GM18519 (cell line): ENCODE results near the gene LXN.
"Not testable (repeated sequence)": the region's sequence is repeated elsewhere in the genome, so short reads cannot be mapped to it uniquely, and the experiment has no call there.

Source experiments
- ATAC-seq: cut with Tn5 transposase; IDR thresholded peaks from one replicate; pipeline ENCODE4 v1.9.1; 2021; ENCODE audit warnings: mild to moderate bottlenecking, moderate library complexity; ENCODE audit not compliant: unreplicated experiment, low FRiP score

LXN gene

DNA sequence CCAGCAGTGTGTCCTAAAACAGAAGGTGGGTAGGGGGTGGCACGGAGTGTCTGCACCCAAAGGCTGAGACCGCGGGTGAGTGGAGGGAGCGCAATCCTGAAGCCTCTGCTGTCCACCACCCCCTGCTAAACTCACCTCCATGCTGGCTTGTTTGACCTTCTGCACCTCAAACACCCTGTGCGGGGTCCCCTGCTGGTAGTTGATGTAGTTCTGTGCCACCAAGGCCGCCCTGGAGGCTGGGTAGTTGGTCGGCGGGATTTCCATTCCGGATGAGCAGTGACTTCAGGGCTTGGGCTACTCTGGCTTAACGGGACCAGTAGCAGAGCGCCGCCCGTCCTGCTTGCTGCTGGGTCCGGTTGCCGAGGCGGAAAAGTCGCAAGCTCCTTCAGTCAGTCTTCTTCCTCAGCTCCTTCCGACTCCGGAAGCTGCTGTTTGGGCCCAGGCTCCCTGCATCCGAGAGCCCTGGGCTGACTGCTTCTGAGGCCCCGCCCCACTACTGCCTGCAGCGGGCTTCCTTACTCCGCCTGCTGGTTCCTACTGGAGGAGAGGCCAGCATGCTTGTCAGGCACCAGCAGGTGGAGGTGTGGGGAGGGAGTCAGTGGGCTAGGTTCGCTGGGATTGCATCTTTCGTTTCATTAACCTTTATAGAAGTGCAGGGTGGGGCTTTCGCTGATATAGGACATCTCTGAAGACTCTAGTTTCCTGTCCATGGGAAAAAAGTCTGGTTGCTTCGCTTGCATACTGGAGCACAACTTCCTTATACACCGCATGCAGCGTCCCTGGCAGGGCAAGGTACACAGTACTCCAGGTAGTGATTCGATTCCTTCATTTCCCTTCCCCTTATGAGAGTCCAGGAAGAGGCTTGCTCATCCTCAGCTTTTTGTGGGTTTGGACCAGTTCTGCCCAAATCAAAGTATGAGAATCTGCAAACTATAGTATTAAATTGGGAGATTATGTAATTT is at the start of gene LXN:
Gene LXN (minus strand): TSS at position 434 of the 962 bp plus-strand sequence. CDS start 170 bp downstream, at position 264.
- peak; percentile 99 for ATAC-seq

GRCh38 chr3:158722108-158722507 is 49.7 kb upstream of the LXN start:
- ATAC-seq: no peak

DNA sequence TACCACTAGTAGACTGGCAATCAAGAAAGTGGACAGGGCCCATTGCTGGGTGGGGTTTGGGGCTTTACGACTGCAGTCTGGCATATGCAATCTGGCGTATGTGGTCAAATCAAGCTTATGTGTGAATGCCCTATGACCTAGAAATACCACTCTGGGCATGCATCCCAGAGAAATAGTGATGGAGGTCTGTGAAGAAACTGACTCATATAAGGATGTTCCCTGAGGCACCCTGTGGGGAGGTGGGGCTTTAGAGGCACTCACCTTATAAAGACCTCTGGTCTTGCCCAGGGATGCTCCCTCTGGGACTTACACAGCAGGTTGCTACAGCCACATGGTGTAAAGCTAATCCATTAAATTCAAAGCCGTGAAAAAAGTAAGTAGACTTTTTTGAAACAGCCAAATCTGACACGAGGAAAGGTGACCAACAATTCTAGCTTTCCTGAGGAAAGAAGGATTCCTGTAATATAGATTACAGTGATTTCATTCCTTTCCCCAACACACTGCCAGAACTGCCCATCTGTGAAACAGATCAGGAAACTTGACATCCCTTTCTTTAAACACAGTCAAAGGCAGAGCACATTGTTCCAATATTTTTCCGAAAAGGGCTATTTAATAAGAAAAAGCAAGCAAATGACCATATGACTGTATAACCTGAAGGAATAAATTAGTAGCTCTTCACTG is 46.2 kb upstream of the LXN start:
- ATAC-seq: no peak

GRCh38 chr3:158717576-158717975 is 45.1 kb upstream of the LXN start:
- no peak for ATAC-seq

GRCh38 chr3:158713094-158713499 is 40.6 kb upstream of the LXN start:
- no peak for ATAC-seq

DNA sequence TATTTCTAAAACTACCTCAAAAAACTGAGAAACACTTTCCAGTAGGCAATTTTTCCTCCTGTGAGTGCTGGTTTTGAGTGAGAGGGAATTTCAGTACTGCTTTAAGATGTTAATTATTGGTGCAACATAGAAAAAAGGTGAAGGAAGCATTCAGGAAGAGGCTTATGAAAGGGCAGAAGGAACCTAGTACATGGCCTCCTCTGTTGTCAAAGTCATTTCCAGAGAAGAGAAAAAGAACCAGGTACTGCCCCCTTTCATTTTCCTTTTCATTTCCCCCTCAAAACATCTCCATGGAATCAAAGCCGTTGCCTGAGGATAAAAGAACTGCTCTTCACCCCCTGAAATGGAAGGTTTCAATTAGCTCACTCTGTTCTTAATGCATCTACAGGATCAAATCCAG is 40.0 kb upstream of the LXN start:
- no peak for ATAC-seq

DNA sequence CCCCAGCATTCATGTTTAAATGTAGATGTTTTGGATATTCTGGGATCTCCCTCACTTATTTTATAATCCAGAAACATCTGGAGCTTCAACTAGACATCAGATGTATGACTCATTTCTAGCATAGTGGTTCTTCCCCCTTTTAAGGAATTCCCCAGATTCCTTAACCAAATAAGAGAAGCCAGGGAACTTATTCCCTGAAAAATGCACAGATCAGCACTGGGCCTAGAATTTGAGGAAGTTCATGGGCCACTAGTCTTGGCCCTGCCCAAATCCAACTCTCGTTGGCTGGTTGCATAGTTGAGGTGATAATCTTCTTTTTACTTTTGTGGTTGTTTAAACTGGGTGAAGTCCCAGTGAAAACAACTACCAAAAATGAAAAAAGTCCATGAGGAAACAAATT is 39.4 kb upstream of the LXN start:
- ATAC-seq: no peak

DNA sequence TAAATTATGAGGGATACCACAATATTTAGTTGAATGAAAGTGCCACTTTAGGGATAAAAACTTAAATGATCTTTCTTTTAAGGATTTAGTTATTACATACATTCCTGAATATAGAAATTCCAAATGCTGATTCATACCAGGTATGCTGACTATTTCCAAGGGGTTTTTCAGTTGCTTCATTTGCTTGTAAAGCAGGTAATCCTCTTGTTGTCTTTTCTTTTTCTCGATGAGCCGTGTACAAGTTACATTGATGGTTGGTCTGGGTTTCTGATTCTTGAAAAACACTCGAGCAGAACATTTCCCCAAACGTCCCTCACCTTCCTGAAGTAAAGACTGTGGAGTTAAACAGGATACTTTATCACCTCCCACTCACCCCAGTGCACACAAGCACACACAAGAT is 38.2 kb upstream of the LXN start:
- ATAC-seq: no peak

DNA sequence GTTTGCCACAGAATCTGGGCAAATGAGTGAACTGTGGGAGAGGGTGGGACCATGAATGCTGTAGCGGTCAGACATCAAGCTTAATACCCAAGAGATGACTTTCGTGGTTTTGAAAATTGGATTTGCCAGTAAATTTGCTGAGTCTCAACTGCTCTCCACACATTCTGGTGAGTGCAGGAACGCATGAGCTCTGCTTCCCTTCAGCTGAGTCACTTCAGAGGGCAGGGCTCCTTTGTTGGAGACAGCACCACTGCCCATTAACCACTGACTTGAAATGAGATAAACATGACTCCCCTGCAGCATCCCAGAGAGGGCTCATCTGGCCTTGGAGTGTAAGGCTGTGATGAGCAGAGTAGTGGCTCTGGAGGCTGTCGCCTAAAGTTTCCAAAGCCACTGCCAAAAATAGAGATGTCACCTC is 37.2 kb upstream of the LXN start:
- no peak for ATAC-seq

DNA sequence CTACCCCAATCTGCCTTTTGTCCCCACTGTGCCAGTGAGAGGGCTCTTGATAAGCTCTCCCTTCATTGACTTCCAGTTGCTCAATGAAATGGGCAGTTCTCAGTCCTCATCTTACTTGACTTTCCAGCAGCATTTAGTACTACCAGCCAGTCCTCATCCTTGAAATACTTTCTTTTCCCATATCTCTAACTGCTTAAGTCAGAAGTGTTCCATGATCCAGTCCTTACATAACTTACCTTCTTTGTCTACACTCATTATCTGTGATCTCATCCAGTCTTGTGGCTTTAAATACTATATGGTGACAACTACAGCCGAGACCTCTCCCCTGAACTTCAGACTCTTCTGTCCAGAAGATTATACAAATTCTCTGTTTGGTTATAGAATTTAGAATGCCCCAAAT is 31.1 kb upstream of the LXN start:
- no peak for ATAC-seq

GRCh38 chr3:158702815-158703481 is 30.5 kb upstream of the LXN start:
- no peak for ATAC-seq

DNA sequence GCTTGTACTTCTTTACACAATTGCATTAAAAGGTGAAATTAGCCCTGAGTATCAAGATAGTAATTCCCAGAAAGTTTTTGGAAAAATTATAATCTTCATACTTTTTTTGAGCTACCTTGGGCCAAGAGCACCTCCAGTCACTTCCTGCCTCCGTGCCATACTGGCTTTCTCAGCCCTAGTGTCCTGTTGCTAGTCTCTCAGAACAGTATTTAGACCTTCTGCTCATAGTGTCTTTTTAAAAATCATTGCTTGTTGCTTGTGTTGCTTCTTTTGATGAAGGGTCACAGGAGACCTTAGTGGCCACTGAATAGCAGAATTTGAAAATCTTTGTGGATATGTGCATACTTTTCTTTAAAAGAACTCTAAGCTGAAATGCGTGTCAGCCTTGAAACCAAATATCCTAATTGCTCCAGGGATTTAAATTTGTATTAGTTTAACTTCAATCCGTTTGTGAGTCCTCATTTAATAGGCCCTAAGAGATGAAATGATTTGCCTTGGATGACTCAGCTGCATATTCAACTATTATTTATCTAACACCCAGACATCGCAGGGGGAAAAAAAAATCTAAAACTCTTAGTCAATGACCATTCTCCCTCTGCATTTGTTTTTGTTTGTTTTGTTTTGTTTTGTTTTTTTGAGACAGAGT is 29.1 kb upstream of the LXN start:
- no peak for ATAC-seq

DNA sequence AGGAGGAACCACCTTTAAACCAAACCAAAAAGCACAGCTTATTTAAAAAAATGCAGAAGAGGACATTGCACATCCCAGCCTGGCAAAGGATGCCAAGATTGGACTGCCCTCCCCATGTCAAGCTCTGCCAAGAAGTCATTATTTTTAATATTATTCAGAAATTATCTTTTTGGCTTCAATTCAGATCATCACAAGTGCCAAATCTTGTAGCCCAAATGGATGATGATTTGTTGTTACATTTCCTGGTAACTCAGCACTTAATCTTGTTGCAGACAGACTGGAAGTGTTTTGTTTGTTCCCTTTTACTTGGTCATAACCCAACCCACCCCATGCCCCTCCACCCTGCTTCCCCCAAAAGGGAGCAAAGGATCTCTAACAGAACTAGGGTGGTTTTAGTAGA is 28.1 kb upstream of the LXN start:
- ATAC-seq: no peak

- no peak for ATAC-seq
These were observed 24.2 kb upstream of the LXN start for GRCh38 chr3:158696618-158697017.

GRCh38 chr3:158693866-158694456 is 21.5 kb upstream of the LXN start:
- not testable (repeated sequence) for ATAC-seq

GRCh38 chr3:158685159-158685558 is 12.7 kb upstream of the LXN start:
- ATAC-seq: no peak

GRCh38 chr3:158683230-158683962 is 10.9 kb upstream of the LXN start:
- no peak for ATAC-seq

GRCh38 chr3:158680861-158681260 is 8.4 kb upstream of the LXN start:
- ATAC-seq: no peak

DNA sequence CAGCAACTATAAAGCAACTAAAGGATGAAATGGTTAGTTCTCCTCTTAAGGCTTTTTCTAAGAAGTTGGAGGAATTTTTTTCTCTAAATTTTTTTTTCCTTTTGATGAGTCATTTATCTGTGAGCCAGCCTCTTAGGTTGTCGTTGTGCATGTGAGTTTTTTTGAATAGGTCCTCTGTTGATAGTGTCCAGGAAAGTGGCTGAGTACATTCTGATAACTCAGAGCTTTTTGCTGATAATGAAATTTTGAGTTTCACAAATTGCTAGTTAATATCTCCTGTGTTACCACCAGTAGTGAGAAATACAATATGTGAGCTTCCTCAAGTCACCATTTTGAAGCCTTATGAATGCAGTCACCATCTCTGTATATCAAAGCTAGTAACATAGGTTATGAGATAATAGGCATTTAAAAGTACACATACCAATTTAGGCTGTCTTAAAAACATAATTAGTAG is 7.1 kb upstream of the LXN start:
- no peak for ATAC-seq

DNA sequence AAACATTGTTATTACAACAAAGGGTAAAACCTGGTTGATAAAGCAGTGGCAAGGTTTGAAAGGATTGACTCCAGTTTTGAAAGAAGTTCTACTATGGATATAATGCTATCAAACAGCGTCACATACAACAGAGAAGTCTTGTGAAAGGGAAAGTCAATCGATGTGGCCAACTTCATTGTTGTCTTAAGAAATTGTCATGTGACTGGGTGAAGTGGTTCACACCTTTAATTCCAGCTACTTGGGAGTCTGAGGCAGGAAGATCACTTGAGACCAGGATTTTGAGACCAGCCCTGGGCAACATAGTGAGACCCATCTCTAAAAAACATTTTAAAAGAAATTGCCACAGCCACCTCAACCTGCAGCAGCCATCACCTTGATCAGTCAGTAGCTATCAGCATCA is 6.2 kb upstream of the LXN start:
- ATAC-seq: no peak
